Smooth muscle cell (in vitro differentiated cells): Measurements from ENCODE around the gene ITPR2. TPM values are rescaled to one million over a fixed set of nuclear protein-coding genes. Genes with fewer than 3 reads are reported as not detected.

ENCODE experiments used
- DNase-seq: peaks from one replicate; lab custom pipeline; 2025; ENCODE audit not compliant: unreplicated experiment; lab: John Stamatoyannopoulos, UW
- H2AFZ ChIP-seq: fragments of 200-600 bp; sonication (generic); 2 replicates; pipeline ENCODE4 v1.6.0; 2016; ENCODE audit warnings: antibody characterized with exemption, low read depth, mild to moderate bottlenecking
- H3F3A ChIP-seq: fragments of 200-600 bp; sonication (generic); 2 replicates; pipeline ENCODE4 v1.6.0; 2017; ENCODE audit warnings: antibody characterized with exemption, low read depth
- H3K27ac ChIP-seq: fragments of 200-600 bp; sonication (generic); 2 replicates; pipeline ENCODE4 v1.5.1; 2016; ENCODE audit warnings: low read depth, mild to moderate bottlenecking
- H3K27me3 ChIP-seq: fragments of 200-600 bp; sonication (generic); 2 replicates; pipeline ENCODE4 v1.6.1; 2016; ENCODE audit warnings: low read depth, mild to moderate bottlenecking
- H3K36me3 ChIP-seq: fragments of 200-600 bp; sonication (generic); 2 replicates; pipeline ENCODE4 v1.5.1; 2016; ENCODE audit warnings: low read depth
- H3K4me1 ChIP-seq: fragments of 200-600 bp; sonication (generic); 2 replicates; pipeline ENCODE4 v1.5.1; 2016; ENCODE audit warnings: low read depth
- H3K4me2 ChIP-seq: fragments of 200-600 bp; sonication (generic); 2 replicates; pipeline ENCODE4 v1.6.0; 2016; ENCODE audit warnings: mild to moderate bottlenecking
- H3K4me3 ChIP-seq: fragments of 200-600 bp; sonication (generic); 2 replicates; pipeline ENCODE4 v1.5.1; 2016; ENCODE audit warnings: mild to moderate bottlenecking
- H3K79me2 ChIP-seq: fragments of 200-600 bp; sonication (generic); 2 replicates; pipeline ENCODE4 v1.6.0; 2016; ENCODE audit warnings: low read depth, mild to moderate bottlenecking
- H3K9ac ChIP-seq: fragments of 200-600 bp; sonication (generic); 2 replicates; pipeline ENCODE4 v1.6.0; 2016; ENCODE audit warnings: low read depth
- H3K9me3 ChIP-seq: fragments of 200-600 bp; sonication (generic); replicated peaks from 2 replicates; pipeline ENCODE4 v1.5.1; 2016; ENCODE audit warnings: low read depth
- H4K20me1 ChIP-seq: fragments of 200-600 bp; sonication (generic); 2 replicates; pipeline ENCODE4 v1.6.0; 2016; ENCODE audit warnings: low read depth
- CTCF ChIP-seq: fragments of 200-600 bp; sonication (generic); IDR thresholded peaks from 2 replicates; pipeline ENCODE4 v1.5.1; 2017; ENCODE audit warnings: borderline replicate concordance, mild to moderate bottlenecking, antibody characterized with exemption; ENCODE audit not compliant: insufficient read depth, poor library complexity, severe bottlenecking
- WGBS: methylation state at CpG from one replicate; pipeline ENCODE4 v1.1.7; 2016; ENCODE audit warnings: low lambda C conversion rate; 5-methylcytosine and 5-hydroxymethylcytosine counted together
- polyA plus RNA-seq: library from polyadenylated mRNA; unstranded; fragments of >200 nt; fragmentation: Nextera tagmentation; extraction: Ambion mirVana; gene quantifications from 2 replicates; pipeline ENCODE4 v1.2.1, GENCODE V29; 2016
- total RNA-seq: library from RNA; depleted of rRNA; stranded (reverse); fragments of >200 nt; gene quantifications from 2 replicates; pipeline ENCODE4 v1.2.3, GENCODE V29; 2014

Gene ITPR2
- total and polyA plus RNA-seq, 2 experiments from 2014 or later: 6.8 to 17.4 TPM

GRCh38 chr12:26631846-26632245, 201.1 kb downstream of the ITPR2 start:
- DNase-seq: no peak
- Histone ChIP-seq H3K79me2 (no peaks in the 10 kb centered on the region), H3K4me2 (no peak overlapping the region), H3K27ac (peak overlapping the region; percentile 93), H3K27me3 (no peaks in the 10 kb centered on the region), H2AFZ (no peak overlapping the region), H3K9me3 (no peaks in the 10 kb centered on the region), H3K4me3 (no peak overlapping the region), H3K9ac (peak overlapping the region; percentile 1), H3K36me3 (no peaks in the 10 kb centered on the region), H3K4me1 (peaks cover 23% of the 10 kb centered on the region), H4K20me1 (no peaks in the 10 kb centered on the region), H3F3A (peaks cover 8% of the 10 kb centered on the region)
- WGBS: 80% methylated on average over 6 of the region's 6 CpGs
- TF ChIP-seq CTCF: no peak

DNA sequence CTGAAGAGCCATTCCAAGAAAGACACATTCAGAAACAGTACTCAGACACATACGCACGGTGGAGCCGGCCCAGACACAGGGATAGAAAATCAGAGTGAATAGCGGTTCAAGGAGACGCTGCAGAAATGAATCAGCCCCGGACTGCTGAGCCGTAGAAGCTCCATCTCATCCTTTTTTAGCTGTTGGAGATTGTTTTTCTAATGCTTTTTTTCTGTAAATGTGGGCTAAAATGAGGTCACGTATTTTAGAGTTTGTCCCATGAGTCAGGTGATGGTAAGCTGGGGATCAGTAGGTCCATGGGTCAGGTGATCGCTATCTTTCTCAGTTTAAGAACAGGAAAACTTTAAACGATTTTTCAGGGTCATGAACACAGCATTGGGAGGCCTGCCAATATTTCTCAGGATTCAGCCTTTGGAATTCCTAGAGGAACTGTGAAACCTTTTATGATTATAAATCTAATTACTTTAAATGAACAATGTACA, 202.4 kb downstream of the ITPR2 start:
- Histone ChIP-seq H3K27ac (peak overlapping the region; percentile 93), H3F3A (peaks cover 8% of the 10 kb centered on the region), H3K27me3 (no peaks in the 10 kb centered on the region), H3K4me2 (peak overlapping the region; percentile 77), H3K9me3 (no peaks in the 10 kb centered on the region), H2AFZ (no peak overlapping the region), H3K4me1 (peaks cover 17% of the 10 kb centered on the region), H3K4me3 (peak overlapping the region; percentile 9), H3K9ac (peak overlapping the region; percentile 75), H3K36me3 (no peaks in the 10 kb centered on the region), H4K20me1 (no peaks in the 10 kb centered on the region), H3K79me2 (no peaks in the 10 kb centered on the region)
- DNase-seq: no peak
- WGBS: 37% methylated on average over 10 of the region's 10 CpGs
- TF ChIP-seq CTCF: no peak

DNA sequence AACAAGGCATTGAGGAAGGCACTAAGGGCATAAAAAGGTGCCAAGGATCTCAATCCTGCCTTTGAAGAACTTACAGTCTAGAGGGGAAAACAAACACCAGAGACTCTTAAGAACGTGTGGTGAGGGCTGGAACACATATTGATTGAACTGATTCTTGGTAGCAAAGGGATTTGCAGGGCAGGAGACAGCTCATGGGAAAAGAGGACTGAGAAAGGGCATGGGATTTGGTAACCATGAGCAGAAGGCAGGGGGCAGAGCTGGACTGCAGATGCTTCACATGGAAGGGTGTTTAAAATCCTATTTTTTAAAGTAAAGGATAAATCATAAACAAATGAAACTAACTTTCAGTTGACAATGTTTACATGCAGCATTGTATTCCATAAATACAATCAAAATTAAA, 203.1 kb downstream of the ITPR2 start:
- H3K9me3 ChIP-seq: no peaks in the 10 kb centered on the region
- peak overlapping the region; percentile 9 for H3K4me3 ChIP-seq
- peak overlapping the region; percentile 93 for H3K27ac ChIP-seq
- H2AFZ ChIP-seq: peak overlapping the region; percentile 3
- H3K9ac ChIP-seq: peak overlapping the region; percentile 75
- no peaks in the 10 kb centered on the region for H3K36me3 ChIP-seq
- DNase-seq: no peak
- no peaks in the 10 kb centered on the region for H3K79me2 ChIP-seq
- 24% methylated on average over 1 of the region's 1 CpG for WGBS
- peaks cover 17% of the 10 kb centered on the region for H3K4me1 ChIP-seq
- peak overlapping the region; percentile 77 for H3K4me2 ChIP-seq
- no peaks in the 10 kb centered on the region for H3K27me3 ChIP-seq
- peaks cover 8% of the 10 kb centered on the region for H3F3A ChIP-seq
- peak; percentile 42 for TF ChIP-seq CTCF
- no peaks in the 10 kb centered on the region for H4K20me1 ChIP-seq

GRCh38 chr12:26628234-26628633, 204.8 kb downstream of the ITPR2 start:
- Histone ChIP-seq H3F3A (peaks cover 6% of the 10 kb centered on the region), H3K4me1 (peaks cover 10% of the 10 kb centered on the region), H3K27ac (no peak overlapping the region), H3K4me3 (no peak overlapping the region), H3K79me2 (no peaks in the 10 kb centered on the region), H4K20me1 (no peaks in the 10 kb centered on the region), H3K4me2 (no peak overlapping the region), H2AFZ (no peak overlapping the region), H3K36me3 (no peaks in the 10 kb centered on the region), H3K9ac (no peak overlapping the region), H3K9me3 (no peaks in the 10 kb centered on the region), H3K27me3 (no peaks in the 10 kb centered on the region)
- 74% methylated on average over 2 of the region's 2 CpGs for WGBS
- no peak for DNase-seq
- no peak for TF ChIP-seq CTCF
